IPS-15b (cell line): ENCODE results near the gene POLR1A.

Experiments used
- H3K27me3 ChIP-seq: one replicate; pipeline ENCODE4 v1.6.1; 2013; ENCODE audit warnings: low read length; ENCODE audit not compliant: control insufficient read depth, insufficient read depth
- H3K36me3 ChIP-seq: one replicate; pipeline ENCODE4 v1.6.1; 2013; ENCODE audit warnings: low read length; ENCODE audit not compliant: control insufficient read depth, insufficient read depth
- H3K4me1 ChIP-seq: one replicate; pipeline ENCODE4 v1.6.1; 2013; ENCODE audit warnings: mild to moderate bottlenecking, low read length; ENCODE audit not compliant: control insufficient read depth, insufficient read depth
- H3K4me3 ChIP-seq: one replicate; pipeline ENCODE4 v1.5.1; 2013; ENCODE audit warnings: low read depth, low read length
- H3K9ac ChIP-seq: one replicate; pipeline ENCODE4 v1.6.1; 2013; ENCODE audit warnings: low read depth, mild to moderate bottlenecking, low read length
- H3K9me3 ChIP-seq: one replicate; pipeline ENCODE4 v1.6.1; 2013; ENCODE audit warnings: mild to moderate bottlenecking, low read length; ENCODE audit not compliant: control insufficient read depth, insufficient read depth

Gene POLR1A

DNA sequence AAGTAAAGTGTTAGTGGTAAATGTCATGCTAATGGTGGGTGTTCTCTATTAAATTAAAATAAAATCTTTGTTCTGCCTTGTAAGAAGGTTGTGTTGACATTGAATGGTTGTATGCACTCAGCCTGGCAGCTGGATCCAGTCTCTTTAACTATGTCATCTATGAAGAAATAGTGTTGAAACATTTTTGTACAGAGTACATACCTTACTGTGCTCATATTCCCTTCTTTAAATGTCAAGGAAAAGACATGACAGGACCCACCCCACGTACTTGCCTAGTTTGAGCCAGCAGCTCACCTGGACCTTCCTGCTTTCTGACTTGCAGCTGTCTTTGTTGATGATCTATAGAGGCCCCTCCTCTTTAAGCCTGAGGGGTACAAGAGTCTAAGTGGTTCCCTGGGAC is 131.3 kb downstream of the POLR1A start:
- no peak overlapping the region for H3K4me3 ChIP-seq
- no peaks in the 10 kb centered on the region for H3K4me1 ChIP-seq
- H3K9me3 ChIP-seq, result peaks cover 5% of the 10 kb centered on the region
- no peaks in the 10 kb centered on the region for H3K27me3 ChIP-seq
- H3K36me3 ChIP-seq, result no peaks in the 10 kb centered on the region
- H3K9ac ChIP-seq, result no peak overlapping the region

GRCh38 chr2:85972355-85972754 is 133.3 kb downstream of the POLR1A start:
- Histone ChIP-seq H3K36me3 (no peaks in the 10 kb centered on the region), H3K4me1 (no peaks in the 10 kb centered on the region), H3K4me3 (no peak overlapping the region)

GRCh38 chr2:85971366-85971765 is 134.3 kb downstream of the POLR1A start:
- Histone ChIP-seq H3K27me3 (no peaks in the 10 kb centered on the region), H3K9ac (no peak overlapping the region), H3K9me3 (peaks cover 5% of the 10 kb centered on the region), H3K36me3 (no peaks in the 10 kb centered on the region), H3K4me1 (no peaks in the 10 kb centered on the region), H3K4me3 (no peak overlapping the region)

More at GRCh38 chr2:85972355-85972754, 133.3 kb downstream of the POLR1A start:
- Histone ChIP-seq H3K9me3 (peaks cover 5% of the 10 kb centered on the region), H3K27me3 (no peaks in the 10 kb centered on the region), H3K9ac (no peak overlapping the region)
